SU-DHL-6 (cell line): ENCODE results near the gene CGB7.

Experiments
- H2AFZ ChIP-seq: fragments of 200-600 bp; sonication (generic); 2 replicates; pipeline ENCODE4 v1.6.1; 2014; ENCODE audit warnings: low read depth, mild to moderate bottlenecking, moderate library complexity, mixed read lengths, antibody characterized with exemption, low read length; ENCODE audit not compliant: severe bottlenecking
- H3F3A ChIP-seq: fragments of 200-600 bp; shearing (Covaris generic); 2 replicates; pipeline ENCODE4 v1.6.0; 2016; ENCODE audit warnings: antibody characterized with exemption, mild to moderate bottlenecking; ENCODE audit not compliant: insufficient read depth
- H3K27ac ChIP-seq: fragments of 200-600 bp; sonication (generic); 2 replicates; pipeline ENCODE4 v1.5.1; 2016; ENCODE audit warnings: low read depth, mild to moderate bottlenecking, low read length, moderate library complexity, mixed read lengths
- H3K27me3 ChIP-seq: fragments of 200-600 bp; sonication (generic), shearing (Covaris generic); 2 replicates; pipeline ENCODE4 v1.6.0; 2014; ENCODE audit warnings: mild to moderate bottlenecking, low read length
- H3K36me3 ChIP-seq: fragments of 200-600 bp; sonication (generic); 2 replicates; pipeline ENCODE4 v1.6.1; 2014; ENCODE audit warnings: mild to moderate bottlenecking, low read length, mixed read lengths
- H3K4me2 ChIP-seq: fragments of 300-600, 200-600 bp; shearing (Covaris generic), sonication (generic); 2 replicates; pipeline ENCODE4 v1.6.0; 2014; ENCODE audit warnings: low read length, low read depth, mild to moderate bottlenecking; ENCODE audit not compliant: poor library complexity, severe bottlenecking
- H3K4me3 ChIP-seq: fragments of 200-600 bp; sonication (generic); 2 replicates; pipeline ENCODE4 v1.5.1; 2014; ENCODE audit warnings: antibody characterized with exemption, low read length, mild to moderate bottlenecking, mixed read lengths; ENCODE audit not compliant: insufficient read depth, poor library complexity, severe bottlenecking
- H3K79me2 ChIP-seq: fragments of 200-600 bp; sonication (generic); 2 replicates; pipeline ENCODE4 v1.6.1; 2014; ENCODE audit warnings: mild to moderate bottlenecking, low read length, moderate library complexity; ENCODE audit not compliant: insufficient read depth
- H3K9ac ChIP-seq: fragments of 200-600 bp; sonication (generic); 2 replicates; pipeline ENCODE4 v1.7.0; 2014; ENCODE audit warnings: mild to moderate bottlenecking, low read length
- H3K9me2 ChIP-seq: fragments of 200-600 bp; sonication (generic); replicated peaks from 2 replicates; pipeline ENCODE4 v1.6.1; 2014; ENCODE audit warnings: low read length; ENCODE audit not compliant: insufficient read depth
- H3K9me3 ChIP-seq: fragments of 200-600 bp; sonication (generic); 2 replicates; pipeline ENCODE4 v1.6.1; 2014; ENCODE audit warnings: low read length, mixed read lengths; ENCODE audit not compliant: insufficient read depth
- H4K20me1 ChIP-seq: fragments of 200-600 bp; sonication (generic); 2 replicates; pipeline ENCODE4 v1.6.1; 2014; ENCODE audit warnings: low read depth, mild to moderate bottlenecking, antibody characterized with exemption, low read length, moderate library complexity, mixed read lengths
- EZH2phosphoT487 ChIP-seq: fragments of 200-600 bp; sonication (generic), shearing (Covaris generic); conservative IDR thresholded peaks from 2 replicates; pipeline ENCODE4 v1.6.1; 2018; ENCODE audit warnings: mild to moderate bottlenecking, antibody characterized with exemption, low read length, moderate library complexity, mixed read lengths
- TF ChIP-seq, protein P1 (sequence below): fragments of 200-600 bp; sonication (generic); IDR thresholded peaks from one replicate; pipeline ENCODE4 v1.5.1; 2017; ENCODE audit warnings: antibody characterized with exemption, mild to moderate bottlenecking, low read length, moderate library complexity; ENCODE audit not compliant: insufficient read depth, poor library complexity, severe bottlenecking

CGB7 gene

DNA sequence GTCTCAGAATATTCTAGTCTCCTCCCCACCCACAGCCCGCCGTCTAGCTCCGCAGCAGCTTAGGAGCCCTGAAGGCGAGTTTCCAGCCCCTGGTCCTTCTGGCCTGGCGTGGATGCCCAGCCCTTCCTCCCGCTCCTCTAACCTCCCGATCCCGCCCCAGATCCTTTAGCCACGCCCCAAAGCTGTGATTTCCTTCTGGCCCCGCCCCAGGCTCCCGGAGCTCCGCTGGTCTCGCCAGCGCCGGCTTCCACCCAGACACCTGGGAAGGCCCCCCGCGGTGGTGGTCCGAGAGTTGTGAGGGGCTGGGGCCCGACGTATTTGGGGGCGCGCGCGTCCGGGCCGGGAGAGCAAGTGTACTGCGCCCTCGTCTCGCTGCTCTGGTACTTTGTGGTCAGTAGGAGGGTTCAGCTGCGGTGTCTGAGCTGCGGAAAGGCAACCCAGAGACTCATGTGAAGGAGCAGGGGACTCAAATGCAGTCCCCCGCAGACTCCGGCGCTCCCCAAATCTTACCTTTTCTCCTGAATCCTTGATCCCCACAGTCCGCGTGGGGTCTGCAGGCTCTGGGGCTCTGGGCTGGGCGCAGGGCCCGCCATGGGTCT, at the start of gene CGB7:
Gene CGB7, minus strand, starts transcription at position 114 of the 599 bp plus-strand sequence. CDS start 2,374 bp downstream, outside the sequence.
- H3F3A ChIP-seq, result no peaks in the 10 kb centered on the region
- H3K27me3 ChIP-seq, result no peaks in the 10 kb centered on the region
- TF ChIP-seq, protein P1, sequence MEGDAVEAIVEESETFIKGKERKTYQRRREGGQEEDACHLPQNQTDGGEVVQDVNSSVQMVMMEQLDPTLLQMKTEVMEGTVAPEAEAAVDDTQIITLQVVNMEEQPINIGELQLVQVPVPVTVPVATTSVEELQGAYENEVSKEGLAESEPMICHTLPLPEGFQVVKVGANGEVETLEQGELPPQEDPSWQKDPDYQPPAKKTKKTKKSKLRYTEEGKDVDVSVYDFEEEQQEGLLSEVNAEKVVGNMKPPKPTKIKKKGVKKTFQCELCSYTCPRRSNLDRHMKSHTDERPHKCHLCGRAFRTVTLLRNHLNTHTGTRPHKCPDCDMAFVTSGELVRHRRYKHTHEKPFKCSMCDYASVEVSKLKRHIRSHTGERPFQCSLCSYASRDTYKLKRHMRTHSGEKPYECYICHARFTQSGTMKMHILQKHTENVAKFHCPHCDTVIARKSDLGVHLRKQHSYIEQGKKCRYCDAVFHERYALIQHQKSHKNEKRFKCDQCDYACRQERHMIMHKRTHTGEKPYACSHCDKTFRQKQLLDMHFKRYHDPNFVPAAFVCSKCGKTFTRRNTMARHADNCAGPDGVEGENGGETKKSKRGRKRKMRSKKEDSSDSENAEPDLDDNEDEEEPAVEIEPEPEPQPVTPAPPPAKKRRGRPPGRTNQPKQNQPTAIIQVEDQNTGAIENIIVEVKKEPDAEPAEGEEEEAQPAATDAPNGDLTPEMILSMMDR, result no peak
- TF ChIP-seq EZH2phosphoT487, result no peak
- H3K9me3 ChIP-seq, result no peaks in the 10 kb centered on the region
- no peaks in the 10 kb centered on the region for H3K36me3 ChIP-seq
- H3K27ac ChIP-seq, result no peak within 1 kb of the TSS
- H3K9me2 ChIP-seq, result no peaks in the 10 kb centered on the region
- no peaks in the 10 kb centered on the region for H3K79me2 ChIP-seq
- no peak within 1 kb of the TSS for H3K4me2 ChIP-seq
- H4K20me1 ChIP-seq, result no peaks in the 10 kb centered on the region
- H3K9ac ChIP-seq, result no peak within 1 kb of the TSS
- no peak within 1 kb of the TSS for H3K4me3 ChIP-seq
- H2AFZ ChIP-seq, result no peak within 1 kb of the TSS

DNA sequence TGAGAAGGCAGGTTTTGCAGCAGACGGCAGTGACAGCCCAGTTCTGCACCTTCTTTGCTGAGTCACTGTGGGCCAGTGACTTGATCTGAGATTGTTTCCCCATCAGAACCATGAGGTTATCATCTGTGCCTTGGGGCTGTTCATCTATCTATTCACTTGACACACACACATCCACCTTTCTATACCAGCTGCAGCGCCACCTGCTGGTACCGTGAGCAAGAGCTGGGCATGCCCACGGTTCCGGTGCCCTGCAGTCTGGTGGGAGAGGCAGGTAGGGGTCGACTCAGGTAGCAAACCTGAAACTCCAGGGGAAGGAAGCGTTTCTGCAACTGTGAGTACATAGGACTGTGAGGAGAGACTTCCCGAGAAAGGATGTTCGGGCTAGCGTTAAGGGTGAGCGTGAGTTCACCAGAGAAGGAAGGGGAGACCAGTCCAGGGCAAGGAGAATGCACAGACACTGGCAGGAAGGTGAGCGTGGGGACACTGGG, 49.1 kb upstream of the CGB7 start:
- no peak overlapping the region for H3K4me2 ChIP-seq
- H3K27ac ChIP-seq, result no peak overlapping the region

GRCh38 chr19:49104229-49104864, 46.8 kb upstream of the CGB7 start:
- no peak overlapping the region for H3K9ac ChIP-seq
- H4K20me1 ChIP-seq, result no peaks in the 10 kb centered on the region; the same call in 1 of the 2 replicates
- H3K27me3 ChIP-seq, result no peaks in the 10 kb centered on the region
- no peaks in the 10 kb centered on the region for H3K79me2 ChIP-seq
- H3F3A ChIP-seq, result peaks cover 2% of the 10 kb centered on the region
- TF ChIP-seq, protein P1, result no peak
- no peak for TF ChIP-seq EZH2phosphoT487
- no peak overlapping the region for H3K4me3 ChIP-seq
- H3K27ac ChIP-seq, result no peak overlapping the region
- H3K9me2 ChIP-seq, result no peaks in the 10 kb centered on the region
- no peaks in the 10 kb centered on the region for H3K9me3 ChIP-seq
- no peak overlapping the region for H2AFZ ChIP-seq
- H3K4me2 ChIP-seq, result no peak overlapping the region
- H3K36me3 ChIP-seq, result peaks cover 3% of the 10 kb centered on the region; the same call in 1 of the 2 replicates

More for the DNA sequence above, 49.1 kb upstream of the CGB7 start:
- Histone ChIP-seq H3K79me2 (no peaks in the 10 kb centered on the region), H3K27me3 (no peaks in the 10 kb centered on the region), H3K4me3 (no peak overlapping the region), H3K9ac (no peak overlapping the region), H4K20me1 (no peaks in the 10 kb centered on the region; the same call in 1 of the 2 replicates), H3K36me3 (peaks cover 3% of the 10 kb centered on the region; the same call in 1 of the 2 replicates), H3K9me2 (no peaks in the 10 kb centered on the region), H2AFZ (no peak overlapping the region), H3K9me3 (no peaks in the 10 kb centered on the region), H3F3A (peaks cover 18% of the 10 kb centered on the region)
- TF ChIP-seq EZH2phosphoT487, result no peak
- TF ChIP-seq, protein P1, result peak; percentile 97
